SK-N-SH (cell line): ENCODE data around the gene EEFSEC. TPM values are rescaled to one million over a fixed set of nuclear protein-coding genes. Genes with fewer than 3 reads are reported as not detected.

Source experiments
- CTCF ChIA-PET: fragments of 300-600, 350-600 bp; formaldehyde crosslinking; extraction: SDS; loops from one replicate; lab custom pipeline; 2021; lab: Yijun Ruan, JAX
- POLR2A ChIA-PET: fragments of 350-600 bp; sonication (Branson Sonifier 250); formaldehyde crosslinking; extraction: SDS; loops from one replicate; lab custom pipeline; 2020; ENCODE audit warnings: antibody characterized with exemption, inconsistent platforms; lab: Yijun Ruan, JAX
- DNase-seq: peaks from one replicate; pipeline ENCODE4 v3.0.0; 2012
- H2AFZ ChIP-seq: fragments of 200-600 bp; sonication (generic); 2 replicates; pipeline ENCODE4 v1.8.1; 2016; ENCODE audit warnings: antibody characterized with exemption, mild to moderate bottlenecking, low read depth
- H3F3A ChIP-seq: fragments of 200-600 bp; sonication (generic); replicated peaks from 2 replicates; pipeline ENCODE3; 2016; ENCODE audit warnings: antibody characterized with exemption, mild to moderate bottlenecking; ENCODE audit not compliant: insufficient read depth
- H3K27ac ChIP-seq, 2 experiments: fragments of 200-500 bp in 1 of 2; fragments of 200-600 bp in 1 of 2; sonication (Bioruptor generic) in 1 of 2; sonication (generic), shearing (Covaris generic) in 1 of 2; 2 replicates each; pipeline versions ENCODE4 v1.5.1 to v1.6.1; 2014 to 2016; ENCODE audit warnings: low read depth in 2 of 2, inconsistent platforms in 1 of 2, low read length in 1 of 2, mild to moderate bottlenecking in 1 of 2, mixed read lengths in 1 of 2
- H3K27me3 ChIP-seq: fragments of 200-600 bp; sonication (generic), shearing (Covaris generic); 2 replicates; pipeline ENCODE4 v1.6.1; 2016; ENCODE audit warnings: mixed run types; ENCODE audit not compliant: insufficient read depth
- H3K36me3 ChIP-seq, 2 experiments: fragments of 200-500 bp in 1 of 2; fragments of 200-600 bp in 1 of 2; sonication (Bioruptor generic) in 1 of 2; sonication (generic) in 1 of 2; replicated peaks in 1 of 2; 2 replicates each; pipeline versions ENCODE3 to v1.5.1; 2014 to 2016; ENCODE audit warnings: low read length in 1 of 2, mild to moderate bottlenecking in 1 of 2; ENCODE audit not compliant: insufficient read depth in 2 of 2, control insufficient read depth in 1 of 2
- H3K4me1 ChIP-seq, 2 experiments: fragments of 200-500 bp in 1 of 2; fragments of 200-600 bp in 1 of 2; sonication (Bioruptor generic) in 1 of 2; sonication (generic), shearing (Covaris generic) in 1 of 2; 2 replicates each; pipeline versions ENCODE4 v1.5.1 to v1.6.1; 2014 to 2016; ENCODE audit warnings: low read depth in 1 of 2, low read length in 1 of 2, mixed run types in 1 of 2; ENCODE audit not compliant: insufficient read depth in 2 of 2, control insufficient read depth in 1 of 2
- H3K4me2 ChIP-seq: fragments of 200-600 bp; sonication (generic), shearing (Covaris generic); 2 replicates; pipeline ENCODE4 v1.6.1; 2017; ENCODE audit warnings: mixed run types
- H3K4me3 ChIP-seq, 2 experiments: fragments of 200-500 bp in 1 of 2; fragments of 200-600 bp in 1 of 2; sonication (Bioruptor generic) in 1 of 2; sonication (generic), shearing (Covaris generic) in 1 of 2; 2 replicates each; pipeline versions ENCODE4 v1.5.1 to v1.8.1; 2014 to 2016; ENCODE audit warnings: low read depth in 2 of 2, inconsistent platforms in 1 of 2, low read length in 1 of 2, mild to moderate bottlenecking in 1 of 2, mixed read lengths in 1 of 2, moderate library complexity in 1 of 2
- H3K79me2 ChIP-seq: fragments of 200-600 bp; sonication (generic); 2 replicates; pipeline ENCODE4 v1.8.1; 2017; ENCODE audit warnings: mild to moderate bottlenecking; ENCODE audit not compliant: insufficient read depth
- H3K9ac ChIP-seq: fragments of 200-600 bp; sonication (generic); 2 replicates; pipeline ENCODE4 v1.6.1; 2017; ENCODE audit warnings: mixed run types
- H3K9me2 ChIP-seq: fragments of 200-600 bp; sonication (generic); 2 replicates; pipeline ENCODE4 v1.6.1; 2017; ENCODE audit warnings: mixed run types
- H3K9me3 ChIP-seq: fragments of 200-600 bp; sonication (generic); 2 replicates; pipeline ENCODE4 v1.6.1; 2017; ENCODE audit warnings: mixed run types, mild to moderate bottlenecking, moderate library complexity
- H4K20me1 ChIP-seq: fragments of 200-600 bp; sonication (generic); 2 replicates; pipeline ENCODE4 v1.6.1; 2017; ENCODE audit warnings: mild to moderate bottlenecking, mixed run types; ENCODE audit not compliant: insufficient read depth
- CHD2 ChIP-seq: fragments of 150-350 bp; IDR thresholded peaks from 2 replicates; pipeline ENCODE4 v1.6.1; 2018; ENCODE audit warnings: low read length; ENCODE audit not compliant: partially characterized antibody
- ELF1 ChIP-seq: IDR thresholded peaks from 2 replicates; pipeline ENCODE4 v1.4.0; 2012
- EZH2phosphoT487 ChIP-seq: fragments of 200-600 bp; sonication (generic); IDR thresholded peaks from 2 replicates; pipeline ENCODE4 v1.6.1; 2017; ENCODE audit warnings: low read depth, mixed run types, mild to moderate bottlenecking, antibody characterized with exemption, moderate library complexity, borderline replicate concordance
- GABPA ChIP-seq: IDR thresholded peaks from 2 replicates; pipeline ENCODE4 v1.4.0; 2012; ENCODE audit warnings: low read depth, mild to moderate bottlenecking
- GATA2 ChIP-seq: sonication (generic); formaldehyde crosslinking; IDR thresholded peaks from 2 replicates; pipeline ENCODE4 v1.5.0; 2020; ENCODE audit warnings: mild to moderate bottlenecking, missing genetic modification reagents
- RXRA ChIP-seq: IDR thresholded peaks from 2 replicates; pipeline ENCODE4 v1.4.0; 2012; ENCODE audit warnings: low read depth, mild to moderate bottlenecking, borderline replicate concordance
- SIN3A ChIP-seq: IDR thresholded peaks from 2 replicates; pipeline ENCODE4 v1.6.1; 2012; ENCODE audit warnings: low read depth, mild to moderate bottlenecking, low read length, moderate library complexity, borderline replicate concordance
- YY1 ChIP-seq: IDR thresholded peaks from 2 replicates; pipeline ENCODE4 v1.4.0; 2012; ENCODE audit warnings: low read depth, mild to moderate bottlenecking
- WGBS: methylation state at CpG from one replicate; pipeline ENCODE4 v1.1.6; 2017; ENCODE audit warnings: low lambda C conversion rate; 5-methylcytosine and 5-hydroxymethylcytosine counted together
- polyA plus RNA-seq, 3 experiments: library from polyadenylated mRNA; depleted of rRNA; stranded (reverse); fragments of >200 nt; gene quantifications; 2 replicates each; pipeline ENCODE4 v1.2.3, GENCODE V29; 2012
- TF ChIP-seq, protein P1 (sequence below): IDR thresholded peaks from 2 replicates; pipeline ENCODE4 v1.4.0; 2012; ENCODE audit warnings: low read depth, borderline replicate concordance

EEFSEC gene
- polyA plus RNA-seq, 1 of the 3 experiments (the other 2 are of a cell fraction), result 12.4 TPM

DNA sequence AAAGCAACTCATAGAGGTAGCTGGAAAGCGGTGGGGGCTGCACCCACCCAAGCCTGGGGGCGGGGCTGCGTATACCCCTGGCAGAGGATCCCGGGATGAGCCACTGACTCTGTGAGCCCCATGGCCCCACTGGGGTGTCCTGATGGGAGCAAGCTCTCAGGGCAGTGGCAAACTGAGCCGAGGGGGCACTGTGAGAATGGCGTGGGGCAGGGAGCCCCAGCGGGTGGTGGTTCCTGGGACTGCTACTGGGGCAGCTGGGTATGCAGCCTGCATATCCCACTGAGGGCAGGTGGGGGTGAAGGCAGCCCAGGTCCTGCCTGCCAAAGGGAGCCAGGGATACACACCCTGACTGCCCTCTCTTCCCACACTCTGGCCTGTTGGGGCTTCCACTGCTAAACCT is 254.0 kb downstream of the EEFSEC start:
- no peak overlapping the region for H2AFZ ChIP-seq
- no peak overlapping the region for H3K4me3 ChIP-seq
- no peak overlapping the region for H3K9ac ChIP-seq
- H3K27me3 ChIP-seq, result no peaks in the 10 kb centered on the region
- no peaks in the 10 kb centered on the region for H3K9me3 ChIP-seq
- H3K36me3 ChIP-seq, result no peaks in the 10 kb centered on the region
- TF ChIP-seq CHD2 (no peak), YY1 (no peak), GATA2 (CRISPR knock-in tag) (no peak), GABPA (no peak), EZH2phosphoT487 (no peak), RXRA (no peak), SIN3A (no peak), ELF1 (no peak)
- TF ChIP-seq, protein P1, sequence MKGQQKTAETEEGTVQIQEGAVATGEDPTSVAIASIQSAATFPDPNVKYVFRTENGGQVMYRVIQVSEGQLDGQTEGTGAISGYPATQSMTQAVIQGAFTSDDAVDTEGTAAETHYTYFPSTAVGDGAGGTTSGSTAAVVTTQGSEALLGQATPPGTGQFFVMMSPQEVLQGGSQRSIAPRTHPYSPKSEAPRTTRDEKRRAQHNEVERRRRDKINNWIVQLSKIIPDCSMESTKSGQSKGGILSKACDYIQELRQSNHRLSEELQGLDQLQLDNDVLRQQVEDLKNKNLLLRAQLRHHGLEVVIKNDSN, result no peak
- no peaks in the 10 kb centered on the region for H4K20me1 ChIP-seq
- ChIA-PET CTCF (interaction anchor here (1.0 to 7.2 kb wide), 5 partner anchors 10 to 236 kb away, joined by 4 to 44 read pairs (median 4); no protein-coding TSS in a partner anchor), POLR2A (no interaction called here)
- no peak for DNase-seq
- H3K4me1 ChIP-seq, result peaks cover 0 to 92% of the 10 kb centered on the region in 2 experiments; a peak in 2 of 4 replicates
- H3K79me2 ChIP-seq, result no peaks in the 10 kb centered on the region
- H3K27ac ChIP-seq, result peak overlapping the region in 1 of 2 experiments; percentile 100; a peak in 2 of 4 replicates
- no peaks in the 10 kb centered on the region for H3F3A ChIP-seq
- 88% methylated on average over 6 of the region's 7 CpGs for WGBS
- no peak overlapping the region for H3K4me2 ChIP-seq
- no peaks in the 10 kb centered on the region for H3K9me2 ChIP-seq

DNA sequence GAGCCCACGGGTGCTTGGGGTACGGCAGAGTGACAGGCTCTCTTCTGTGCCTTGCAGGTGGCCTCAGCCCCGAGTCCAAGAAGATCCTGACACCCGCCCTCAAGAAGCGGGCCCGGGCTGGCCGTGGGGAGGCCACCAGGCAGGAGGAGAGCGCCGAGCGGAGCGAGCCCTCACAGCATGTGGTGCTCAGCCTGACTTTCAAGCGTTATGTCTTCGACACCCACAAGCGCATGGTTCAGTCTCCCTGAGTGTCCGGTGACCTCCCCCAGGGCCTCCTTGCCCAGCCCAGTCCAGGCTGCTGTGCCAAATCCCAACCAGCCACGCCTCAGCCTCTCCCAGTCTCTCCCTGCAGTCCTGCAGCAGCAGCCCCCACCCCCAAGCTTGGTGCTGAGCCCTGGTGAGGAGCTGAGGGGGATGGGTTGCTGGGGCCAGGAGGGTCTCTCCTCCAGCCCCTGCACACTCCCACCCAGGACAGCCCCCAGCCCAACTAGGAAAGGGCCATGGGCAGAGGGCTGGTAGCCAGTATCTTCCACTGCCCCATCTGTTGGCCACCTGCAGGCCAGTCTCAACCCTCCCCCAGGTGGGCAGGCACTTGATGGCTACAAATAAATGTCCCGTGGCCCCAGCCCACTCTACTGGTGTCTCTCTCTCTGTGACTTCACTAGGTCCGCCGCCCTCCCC is 254.9 kb downstream of the EEFSEC start:
- DNase-seq, result peak; percentile 62
- H3K36me3 ChIP-seq, result no peaks in the 10 kb centered on the region
- H3K27ac ChIP-seq, result peak overlapping the region in 1 of 2 experiments; percentile 100; a peak in 2 of 4 replicates
- TF ChIP-seq GABPA, result no peak
- peak; percentile 11 for TF ChIP-seq CHD2
- H3K9me2 ChIP-seq, result no peaks in the 10 kb centered on the region
- H4K20me1 ChIP-seq, result no peaks in the 10 kb centered on the region
- no peaks in the 10 kb centered on the region for H3K27me3 ChIP-seq
- ChIA-PET CTCF (interaction anchor here (0.7 to 7.2 kb wide), 21 partner anchors 11 to 239 kb away, joined by 3 to 44 read pairs (median 6); no protein-coding TSS in a partner anchor), POLR2A (interaction anchor here (1.1 to 6.3 kb wide), 16 partner anchors 11 to 176 kb away, joined by 3 to 100 read pairs (median 15); partner anchors contain the start of gene GATA2)
- no peak overlapping the region for H3K4me2 ChIP-seq
- no peaks in the 10 kb centered on the region for H3F3A ChIP-seq
- H3K4me3 ChIP-seq, result no peak overlapping the region; a peak in 1 of 4 replicates
- 83% methylated on average over 10 of the region's 19 CpGs for WGBS
- H3K9me3 ChIP-seq, result no peaks in the 10 kb centered on the region
- no peaks in the 10 kb centered on the region for H3K79me2 ChIP-seq
- H3K4me1 ChIP-seq, result peaks cover 0 to 93% of the 10 kb centered on the region in 2 experiments; a peak in 2 of 4 replicates
- no peak overlapping the region for H2AFZ ChIP-seq
- H3K9ac ChIP-seq, result no peak overlapping the region
